ENCODE results near the gene MAPKBP1. TPM values are rescaled to one million over a fixed set of nuclear protein-coding genes. Genes with fewer than 3 reads are reported as not detected.
"Not testable (repeated sequence)": the region's sequence is repeated elsewhere in the genome, so short reads cannot be mapped to it uniquely, and the experiment has no call there.

MAPKBP1 gene, protein sequence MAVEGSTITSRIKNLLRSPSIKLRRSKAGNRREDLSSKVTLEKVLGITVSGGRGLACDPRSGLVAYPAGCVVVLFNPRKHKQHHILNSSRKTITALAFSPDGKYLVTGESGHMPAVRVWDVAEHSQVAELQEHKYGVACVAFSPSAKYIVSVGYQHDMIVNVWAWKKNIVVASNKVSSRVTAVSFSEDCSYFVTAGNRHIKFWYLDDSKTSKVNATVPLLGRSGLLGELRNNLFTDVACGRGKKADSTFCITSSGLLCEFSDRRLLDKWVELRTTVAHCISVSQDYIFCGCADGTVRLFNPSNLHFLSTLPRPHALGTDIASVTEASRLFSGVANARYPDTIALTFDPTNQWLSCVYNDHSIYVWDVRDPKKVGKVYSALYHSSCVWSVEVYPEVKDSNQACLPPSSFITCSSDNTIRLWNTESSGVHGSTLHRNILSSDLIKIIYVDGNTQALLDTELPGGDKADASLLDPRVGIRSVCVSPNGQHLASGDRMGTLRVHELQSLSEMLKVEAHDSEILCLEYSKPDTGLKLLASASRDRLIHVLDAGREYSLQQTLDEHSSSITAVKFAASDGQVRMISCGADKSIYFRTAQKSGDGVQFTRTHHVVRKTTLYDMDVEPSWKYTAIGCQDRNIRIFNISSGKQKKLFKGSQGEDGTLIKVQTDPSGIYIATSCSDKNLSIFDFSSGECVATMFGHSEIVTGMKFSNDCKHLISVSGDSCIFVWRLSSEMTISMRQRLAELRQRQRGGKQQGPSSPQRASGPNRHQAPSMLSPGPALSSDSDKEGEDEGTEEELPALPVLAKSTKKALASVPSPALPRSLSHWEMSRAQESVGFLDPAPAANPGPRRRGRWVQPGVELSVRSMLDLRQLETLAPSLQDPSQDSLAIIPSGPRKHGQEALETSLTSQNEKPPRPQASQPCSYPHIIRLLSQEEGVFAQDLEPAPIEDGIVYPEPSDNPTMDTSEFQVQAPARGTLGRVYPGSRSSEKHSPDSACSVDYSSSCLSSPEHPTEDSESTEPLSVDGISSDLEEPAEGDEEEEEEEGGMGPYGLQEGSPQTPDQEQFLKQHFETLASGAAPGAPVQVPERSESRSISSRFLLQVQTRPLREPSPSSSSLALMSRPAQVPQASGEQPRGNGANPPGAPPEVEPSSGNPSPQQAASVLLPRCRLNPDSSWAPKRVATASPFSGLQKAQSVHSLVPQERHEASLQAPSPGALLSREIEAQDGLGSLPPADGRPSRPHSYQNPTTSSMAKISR (N-terminal part only)
- total RNA-seq: 10 to 100 TPM; 44.8 to 55.4 (median 49.0) TPM
- total RNA-seq (2013): 26.7 TPM

DNA sequence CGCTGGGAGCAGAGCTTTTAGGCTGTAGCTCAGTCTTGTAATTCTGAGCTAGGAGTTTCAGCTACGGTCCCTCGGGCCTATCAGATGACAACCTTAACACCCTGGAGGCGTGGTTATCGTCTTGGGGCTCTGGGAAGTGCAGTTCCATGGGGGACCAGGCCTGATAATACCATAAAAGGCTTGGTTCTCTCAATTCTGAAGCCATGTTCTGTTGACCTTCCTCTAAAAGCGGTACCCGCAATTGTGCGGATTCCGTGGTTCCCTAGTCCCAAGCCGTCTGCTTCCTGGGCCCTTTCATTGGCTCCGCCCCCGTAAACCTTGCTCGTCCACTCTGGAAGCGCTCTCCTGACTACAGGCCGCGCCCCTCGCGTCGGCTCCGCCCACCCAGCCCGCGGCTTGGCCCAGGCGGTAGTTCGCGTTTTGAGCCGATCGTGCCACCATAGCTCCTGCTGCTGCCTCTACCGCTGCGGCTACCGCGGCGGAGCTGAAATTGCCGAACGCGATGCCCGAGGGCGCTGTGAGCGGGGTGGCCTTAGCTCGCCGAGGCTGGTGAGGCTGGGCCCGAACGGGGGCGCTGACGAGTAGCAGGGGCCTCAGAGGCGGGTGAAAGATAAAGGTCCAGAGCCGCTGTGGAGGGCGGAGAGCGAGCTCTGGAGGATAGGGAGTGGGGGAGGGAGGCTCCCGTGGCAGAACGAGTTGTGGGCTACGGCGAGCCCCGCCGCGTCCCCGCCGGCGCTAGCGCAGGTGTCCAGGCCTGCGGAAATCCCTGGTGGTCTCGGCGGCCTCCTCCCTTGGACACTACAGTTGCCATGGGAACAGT lies at the start of gene MAPKBP1:
Gene MAPKBP1, plus strand, starts transcription at position 423 of the 820 bp plus-strand sequence. CDS start 792 bp downstream, outside the sequence.
- H3K27me3 Mint-ChIP-seq (ENCODE audit: low read depth in 2 of 2): no peaks in the 10 kb centered on the region
- peak; percentile 90 to 97 (median 91) for ATAC-seq
- peak; percentile 98 to 99 for DNase-seq
- H3K27ac Mint-ChIP-seq: peak within 1 kb of the TSS; percentile 93 to 94
- peaks cover 60 to 63% of the 10 kb centered on the region in 2 donors for H3K4me1 Mint-ChIP-seq
- Histone ChIP-seq H3K36me3 (ENCODE audit: control insufficient read depth, insufficient read depth, low read length) (no peaks in the 10 kb centered on the region), H3K9me3 (ENCODE audit: control insufficient read depth, insufficient read depth, low read length) (no peaks in the 10 kb centered on the region), H3K27me3 (ENCODE audit: control insufficient read depth, insufficient read depth, low read length) (no peaks in the 10 kb centered on the region), H3K27ac (ENCODE audit: low read length) (peak within 1 kb of the TSS; percentile 82), H3K4me3 (ENCODE audit: low read length) (peak within 1 kb of the TSS; percentile 89), H3K4me1 (ENCODE audit: control insufficient read depth, insufficient read depth, low read length) (peaks cover 23% of the 10 kb centered on the region)
- peak within 1 kb of the TSS; percentile 97 for H3K4me3 Mint-ChIP-seq
- H3K9me3 Mint-ChIP-seq: no peaks in the 10 kb centered on the region
- TF ChIP-seq, protein P1, sequence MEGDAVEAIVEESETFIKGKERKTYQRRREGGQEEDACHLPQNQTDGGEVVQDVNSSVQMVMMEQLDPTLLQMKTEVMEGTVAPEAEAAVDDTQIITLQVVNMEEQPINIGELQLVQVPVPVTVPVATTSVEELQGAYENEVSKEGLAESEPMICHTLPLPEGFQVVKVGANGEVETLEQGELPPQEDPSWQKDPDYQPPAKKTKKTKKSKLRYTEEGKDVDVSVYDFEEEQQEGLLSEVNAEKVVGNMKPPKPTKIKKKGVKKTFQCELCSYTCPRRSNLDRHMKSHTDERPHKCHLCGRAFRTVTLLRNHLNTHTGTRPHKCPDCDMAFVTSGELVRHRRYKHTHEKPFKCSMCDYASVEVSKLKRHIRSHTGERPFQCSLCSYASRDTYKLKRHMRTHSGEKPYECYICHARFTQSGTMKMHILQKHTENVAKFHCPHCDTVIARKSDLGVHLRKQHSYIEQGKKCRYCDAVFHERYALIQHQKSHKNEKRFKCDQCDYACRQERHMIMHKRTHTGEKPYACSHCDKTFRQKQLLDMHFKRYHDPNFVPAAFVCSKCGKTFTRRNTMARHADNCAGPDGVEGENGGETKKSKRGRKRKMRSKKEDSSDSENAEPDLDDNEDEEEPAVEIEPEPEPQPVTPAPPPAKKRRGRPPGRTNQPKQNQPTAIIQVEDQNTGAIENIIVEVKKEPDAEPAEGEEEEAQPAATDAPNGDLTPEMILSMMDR (IDR thresholded peaks at IDR 0.05): peak; percentile 72
- H3K36me3 Mint-ChIP-seq: no peaks in the 10 kb centered on the region
- intact Hi-C loops (cut with micrococcal nuclease): loop anchor here (1.0 to 5.0 kb wide), 8 partner anchors 54 to 1207 kb away; partner anchors contain the start of genes CCDC32, EHD4, JMJD7 and MGA
- under 1% methylated on average over 62 of the region's 62 CpGs for WGBS (ENCODE audit: insufficient coverage)

DNA sequence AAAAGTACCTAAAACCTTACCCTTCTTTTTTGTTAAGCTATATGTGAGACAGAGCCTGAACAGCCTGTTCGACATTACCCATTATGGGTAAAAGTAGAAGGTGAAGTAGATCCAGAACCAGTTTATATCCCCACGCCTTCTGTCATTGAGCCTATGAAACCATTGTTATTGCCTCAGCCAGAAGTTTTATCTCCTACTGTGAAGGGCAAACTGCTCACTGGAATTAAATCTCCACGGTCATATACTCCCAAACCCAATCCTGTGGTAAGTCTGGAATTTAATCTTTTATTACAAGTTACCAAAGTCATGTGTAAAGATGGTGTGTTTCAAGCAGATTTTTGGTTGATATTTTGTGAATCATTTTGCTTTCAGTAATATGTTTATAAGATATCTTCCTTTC lies 47.1 kb upstream of the MAPKBP1 start:
- H3K4me1 Mint-ChIP-seq: peaks cover 6 to 11% of the 10 kb centered on the region in 2 donors
- no peak overlapping the region for H3K4me3 ChIP-seq (ENCODE audit: low read length)
- intact Hi-C loops (cut with micrococcal nuclease): no loop called here
- no peaks in the 10 kb centered on the region for H3K9me3 Mint-ChIP-seq
- no peak overlapping the region for H3K27ac ChIP-seq (ENCODE audit: low read length)
- TF ChIP-seq, protein P1 (IDR thresholded peaks at IDR 0.05): no peak
- ATAC-seq: no peak
- 100% methylated on average over 3 of the region's 3 CpGs for WGBS (ENCODE audit: insufficient coverage)
- peaks cover 19% of the 10 kb centered on the region for H3K36me3 ChIP-seq (ENCODE audit: control insufficient read depth, insufficient read depth, low read length)
- H3K36me3 Mint-ChIP-seq: peaks cover 7% of the 10 kb centered on the region
- H3K4me3 Mint-ChIP-seq: no peak overlapping the region
- no peak overlapping the region for H3K27ac Mint-ChIP-seq
- no peaks in the 10 kb centered on the region for H3K9me3 ChIP-seq (ENCODE audit: control insufficient read depth, insufficient read depth, low read length)
- no peaks in the 10 kb centered on the region for H3K27me3 ChIP-seq (ENCODE audit: control insufficient read depth, insufficient read depth, low read length)
- H3K27me3 Mint-ChIP-seq (ENCODE audit: low read depth in 2 of 2): no peaks in the 10 kb centered on the region
- H3K4me1 ChIP-seq (ENCODE audit: control insufficient read depth, insufficient read depth, low read length): no peaks in the 10 kb centered on the region
- DNase-seq: no peak

DNA sequence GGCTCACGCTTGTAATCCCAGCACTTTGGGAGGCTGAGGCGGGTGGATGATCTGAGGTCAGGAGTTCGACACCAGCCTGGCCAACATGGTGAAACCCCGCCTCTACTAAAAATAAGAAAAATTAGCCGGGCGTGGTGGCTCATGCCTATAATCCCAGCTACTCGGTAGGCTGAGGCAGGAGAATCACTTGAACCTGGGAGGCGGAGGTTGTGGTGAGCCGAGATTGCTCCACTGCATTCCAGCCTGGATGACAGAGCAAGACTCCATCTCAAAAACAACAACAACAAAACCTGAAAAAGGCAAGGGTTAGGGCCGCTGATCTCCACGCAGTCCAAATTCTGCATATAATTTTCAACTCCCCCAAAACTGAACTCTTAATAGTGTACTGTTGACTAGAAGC lies 46.2 kb upstream of the MAPKBP1 start:
- H3K27me3 Mint-ChIP-seq (ENCODE audit: low read depth in 2 of 2); intact Hi-C loops (cut with micrococcal nuclease); H3K27me3 ChIP-seq (ENCODE audit: control insufficient read depth, insufficient read depth, low read length); H3K9me3 ChIP-seq (ENCODE audit: control insufficient read depth, insufficient read depth, low read length); H3K9me3 Mint-ChIP-seq; H3K4me3 ChIP-seq (ENCODE audit: low read length); ATAC-seq; H3K27ac ChIP-seq (ENCODE audit: low read length); H3K27ac Mint-ChIP-seq; H3K4me1 ChIP-seq (ENCODE audit: control insufficient read depth, insufficient read depth, low read length); H3K36me3 Mint-ChIP-seq; H3K4me1 Mint-ChIP-seq; H3K4me3 Mint-ChIP-seq; DNase-seq: not testable (repeated sequence)
- peaks cover 21% of the 10 kb centered on the region for H3K36me3 ChIP-seq (ENCODE audit: control insufficient read depth, insufficient read depth, low read length)
- 97% methylated on average over 11 of the region's 11 CpGs for WGBS (ENCODE audit: insufficient coverage)

Measured in natural killer cell (primary cell).